Thymus (tissue), 11 donors: ENCODE data around the gene TCF12. TPM values are rescaled to one million over a fixed set of nuclear protein-coding genes. Genes with fewer than 3 reads are reported as not detected.

Experiments used
- DNase-seq, 9 donors: peaks; one replicate each; pipeline ENCODE4 v3.0.0-alpha.2; 2013; ENCODE audit warnings: low spot score in 9 of 9, low read depth in 6 of 9, missing footprints in 1 of 9
- H3K27ac ChIP-seq, 2 donors: one replicate each; pipeline ENCODE4 v1.5.1; 2013; ENCODE audit warnings: control low read depth in 1 of 2, low read depth in 1 of 2, low read length in 1 of 2, mild to moderate bottlenecking in 1 of 2, moderate library complexity in 1 of 2
- H3K27me3 ChIP-seq, 2 donors: one replicate each; pipeline ENCODE4 v1.5.1; 2013; ENCODE audit warnings: low read length in 1 of 2; ENCODE audit not compliant: control insufficient read depth in 2 of 2, insufficient read depth in 1 of 2
- H3K36me3 ChIP-seq, 2 donors: one replicate each; pipeline ENCODE4 v1.5.1; 2013; ENCODE audit warnings: low read length in 1 of 2, mild to moderate bottlenecking in 1 of 2, moderate library complexity in 1 of 2; ENCODE audit not compliant: control insufficient read depth in 2 of 2, insufficient read depth in 2 of 2
- H3K4me1 ChIP-seq, 2 donors: one replicate each; pipeline ENCODE4 v1.5.1; 2013; ENCODE audit warnings: low read length in 2 of 2; ENCODE audit not compliant: control insufficient read depth in 2 of 2, insufficient read depth in 2 of 2
- H3K4me3 ChIP-seq, 2 donors: one replicate each; pipeline ENCODE4 v1.5.1; 2013; ENCODE audit warnings: low read length in 2 of 2, control low read depth in 1 of 2, mild to moderate bottlenecking in 1 of 2
- H3K9me3 ChIP-seq, 2 donors: one replicate each; pipeline ENCODE4 v1.5.1; 2013; ENCODE audit warnings: low read length in 1 of 2, mild to moderate bottlenecking in 1 of 2; ENCODE audit not compliant: control insufficient read depth in 2 of 2, insufficient read depth in 1 of 2
- WGBS: extraction: QIAGEN DNeasy Blood & Tissue Kit; methylation state at CpG from one replicate; pipeline ENCODE4 v1.1.7; 2013; 5-methylcytosine and 5-hydroxymethylcytosine counted together
- polyA plus RNA-seq: library from polyadenylated mRNA; stranded (reverse); fragments of 200-250 nt; gene quantifications from one replicate; pipeline ENCODE4 v1.2.3, GENCODE V29; 2013
- total RNA-seq: library from RNA; stranded (reverse); fragments of 120-200 nt; gene quantifications from one replicate; pipeline ENCODE4 v1.2.4, GENCODE V29; 2013
- donor health status: healthy.

TCF12 gene
- total and polyA plus RNA-seq, 2 donors, result 45.2 to 159 TPM

DNA sequence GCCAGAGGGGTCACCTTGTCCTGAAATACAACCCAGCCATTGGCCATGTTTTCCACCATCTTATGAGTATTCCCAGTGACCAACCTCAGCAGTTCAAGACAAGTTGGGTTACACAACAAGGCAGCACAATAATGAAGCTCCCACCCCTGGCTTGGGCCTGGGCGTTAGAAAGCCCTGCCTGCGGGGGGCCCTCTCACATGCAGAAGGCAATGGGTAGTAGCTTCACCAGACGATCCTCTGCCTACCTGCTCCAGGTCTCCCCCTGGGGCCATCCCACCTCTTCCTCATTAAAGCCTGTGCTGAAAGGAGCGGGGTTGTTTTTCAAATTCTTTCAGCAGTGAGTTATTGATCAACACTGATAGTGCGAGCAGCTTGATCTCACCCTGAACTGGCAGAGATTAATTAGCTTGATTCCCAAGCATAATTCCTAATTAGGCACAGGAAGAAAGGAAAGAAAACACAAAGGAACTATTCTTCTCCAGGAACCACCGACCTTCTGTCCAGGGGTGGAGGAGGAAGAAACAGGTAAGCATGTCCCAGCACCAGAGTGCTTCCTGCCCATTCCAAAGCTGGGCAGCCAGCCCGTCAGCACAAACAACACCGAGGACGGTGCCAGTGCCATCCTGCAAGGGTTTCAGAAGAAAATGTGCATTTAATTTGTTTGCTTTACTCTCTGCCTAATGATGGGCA lies 378.2 kb downstream of the TCF12 start:
- no peaks in the 10 kb centered on the region for H3K27me3 ChIP-seq
- H3K36me3 ChIP-seq, result peaks cover 3 to 8% of the 10 kb centered on the region in 2 donors
- no peak overlapping the region for H3K27ac ChIP-seq
- H3K4me3 ChIP-seq, result no peak overlapping the region
- no peak for DNase-seq
- 96% methylated on average over 9 of the region's 9 CpGs for WGBS
- no peaks in the 10 kb centered on the region for H3K9me3 ChIP-seq
- H3K4me1 ChIP-seq, result peaks cover 0 to 11% of the 10 kb centered on the region in 2 donors

DNA sequence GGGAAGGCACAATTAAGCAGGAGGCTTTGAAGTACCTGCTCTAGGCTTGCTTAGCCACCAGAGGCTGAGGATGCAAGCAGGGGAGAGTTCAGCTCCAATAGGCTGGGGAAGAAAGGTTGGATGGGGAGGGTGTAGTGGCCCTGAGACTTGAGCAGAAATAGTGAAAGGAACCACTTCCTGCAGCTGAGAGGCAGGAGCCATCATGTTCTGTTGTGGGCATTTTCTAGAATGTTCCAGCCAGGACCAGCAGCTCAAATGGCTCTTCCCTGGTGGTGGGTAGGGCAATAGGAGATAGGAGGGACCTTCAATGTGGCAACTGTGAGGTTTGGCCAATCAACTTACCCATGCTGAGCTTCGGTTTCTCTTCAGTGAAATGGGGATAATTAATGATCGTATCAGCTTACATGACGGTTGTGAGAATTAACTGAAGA lies 378.7 kb downstream of the TCF12 start:
- Histone ChIP-seq H3K4me1 (peaks cover 0 to 11% of the 10 kb centered on the region in 2 donors), H3K9me3 (no peaks in the 10 kb centered on the region), H3K27me3 (no peaks in the 10 kb centered on the region), H3K36me3 (peaks cover 3 to 4% of the 10 kb centered on the region in 2 donors), H3K27ac (no peak overlapping the region), H3K4me3 (no peak overlapping the region)
- WGBS, result 97% methylated on average over 3 of the region's 3 CpGs
- DNase-seq, result no peak

DNA sequence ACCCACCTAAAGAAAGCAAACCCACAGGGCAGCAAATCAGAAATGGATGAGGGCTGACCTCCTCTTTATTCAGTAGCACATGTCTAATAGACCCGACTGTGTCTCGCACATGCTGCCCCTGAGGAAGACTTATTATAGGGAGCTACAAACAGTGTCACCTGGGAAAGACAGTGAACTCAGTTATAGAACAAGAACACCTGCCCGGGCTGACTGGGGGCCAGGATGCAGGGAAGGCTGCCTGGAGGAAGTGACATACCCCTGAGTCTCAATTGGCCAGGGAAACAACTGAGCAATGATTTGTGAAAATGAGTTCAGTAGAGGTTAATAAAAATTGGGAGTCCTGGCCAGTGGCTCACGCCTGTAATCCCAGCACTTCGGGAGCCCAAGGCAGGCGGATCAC lies 379.2 kb downstream of the TCF12 start:
- no peaks in the 10 kb centered on the region for H3K27me3 ChIP-seq
- H3K36me3 ChIP-seq, result peaks cover 3 to 4% of the 10 kb centered on the region in 2 donors
- H3K27ac ChIP-seq, result no peak overlapping the region
- H3K4me1 ChIP-seq, result peaks cover 0 to 11% of the 10 kb centered on the region in 2 donors
- H3K4me3 ChIP-seq, result no peak overlapping the region
- H3K9me3 ChIP-seq, result no peaks in the 10 kb centered on the region
- WGBS, result 97% methylated on average over 6 of the region's 6 CpGs
- no peak for DNase-seq

DNA sequence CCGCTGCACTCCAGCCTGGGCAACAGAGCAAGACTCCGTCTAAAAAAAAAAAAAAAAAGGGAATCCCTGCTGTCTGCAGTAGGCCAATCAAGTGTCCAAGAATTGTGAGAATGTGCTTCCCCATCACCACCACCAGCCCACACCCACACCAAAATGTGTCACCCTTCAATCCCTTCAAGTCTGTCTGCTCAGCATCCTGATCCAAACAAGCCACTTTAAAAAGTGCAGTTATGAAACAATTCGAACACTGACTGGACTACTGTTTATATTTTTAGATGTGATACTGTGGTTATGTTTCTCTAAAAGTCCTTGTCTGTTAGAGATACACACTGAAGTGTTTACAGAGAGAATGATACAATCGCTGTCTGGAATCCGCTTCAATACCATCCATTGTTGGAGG lies 379.8 kb downstream of the TCF12 start:
- Histone ChIP-seq H3K27ac (no peak overlapping the region), H3K4me3 (no peak overlapping the region), H3K9me3 (no peaks in the 10 kb centered on the region), H3K36me3 (peaks cover 3 to 4% of the 10 kb centered on the region in 2 donors), H3K27me3 (no peaks in the 10 kb centered on the region), H3K4me1 (peaks cover 0 to 11% of the 10 kb centered on the region in 2 donors)
- WGBS, result 92% methylated on average over 5 of the region's 5 CpGs
- DNase-seq, result no peak

DNA sequence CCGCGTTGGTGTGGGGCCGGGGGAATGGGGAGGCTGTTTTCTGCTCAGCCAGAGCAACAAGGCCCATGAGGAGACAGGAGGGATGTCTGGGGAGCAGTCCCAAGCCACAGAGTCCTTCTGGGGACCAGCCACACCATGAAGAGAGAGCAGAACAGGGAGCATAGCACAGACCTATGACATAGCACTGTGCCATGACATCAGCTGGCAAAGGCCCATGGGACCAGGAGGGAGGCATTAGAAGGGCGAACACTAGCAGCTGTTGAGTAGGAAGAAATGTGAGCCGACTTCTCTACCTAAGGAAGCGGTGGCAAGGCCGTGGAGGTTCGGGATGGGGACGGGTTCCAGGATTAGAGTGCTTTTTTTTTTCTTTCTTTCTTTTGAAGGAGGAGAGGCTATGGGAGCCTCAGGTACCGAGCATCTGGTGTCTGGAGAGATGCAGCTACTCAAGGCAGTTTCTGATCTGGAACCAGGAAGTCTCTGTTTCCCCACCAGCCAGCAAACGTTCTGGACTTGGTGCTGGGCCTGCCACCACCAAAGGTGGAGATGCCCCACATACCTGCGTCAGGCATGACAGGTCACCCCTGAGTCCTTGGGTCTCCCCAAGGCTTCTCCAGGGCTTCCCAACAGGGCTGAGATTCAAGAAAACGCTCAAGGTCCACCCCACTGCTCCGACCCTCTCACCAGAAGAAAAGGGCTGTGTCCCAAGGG lies 380.6 kb downstream of the TCF12 start:
- no peak for DNase-seq

DNA sequence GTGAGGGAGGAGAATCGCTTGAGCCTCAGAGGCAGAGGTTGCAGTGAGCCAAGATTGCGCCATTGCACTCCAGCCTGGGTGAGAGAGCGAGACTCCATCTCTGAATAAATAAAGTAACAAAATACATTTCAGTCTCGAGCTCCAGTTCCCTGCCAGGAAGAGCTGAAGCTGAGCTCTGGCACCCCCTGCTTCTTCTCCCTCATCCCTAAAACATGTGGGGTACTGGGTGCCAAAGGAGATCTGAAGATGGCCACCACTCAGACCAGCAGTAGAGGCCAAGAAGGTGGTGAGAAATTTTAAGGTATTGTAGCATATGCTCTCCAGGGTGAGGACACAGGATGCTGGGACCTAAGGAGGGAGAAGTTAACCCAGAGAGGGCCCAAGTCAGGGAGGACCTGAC lies 382.9 kb downstream of the TCF12 start:
- H3K4me1 ChIP-seq, result peaks cover 0 to 18% of the 10 kb centered on the region in 2 donors
- no peak overlapping the region for H3K27ac ChIP-seq
- H3K4me3 ChIP-seq, result no peak overlapping the region
- H3K36me3 ChIP-seq, result peaks cover 0 to 2% of the 10 kb centered on the region in 2 donors
- DNase-seq, result no peak
- H3K27me3 ChIP-seq, result peaks cover 0 to 2% of the 10 kb centered on the region in 2 donors
- H3K9me3 ChIP-seq, result no peaks in the 10 kb centered on the region
- WGBS, result 92% methylated on average over 4 of the region's 4 CpGs

More for the DNA sequence above, 380.6 kb downstream of the TCF12 start:
- H3K4me1 ChIP-seq, result peaks cover 0 to 11% of the 10 kb centered on the region in 2 donors
- H3K36me3 ChIP-seq, result peaks cover under 1 to 3% of the 10 kb centered on the region in 2 donors
- 93% methylated on average over 14 of the region's 14 CpGs for WGBS
- H3K4me3 ChIP-seq, result no peak overlapping the region
- H3K27me3 ChIP-seq, result no peaks in the 10 kb centered on the region
- H3K9me3 ChIP-seq, result no peaks in the 10 kb centered on the region
- H3K27ac ChIP-seq, result no peak overlapping the region

DNA sequence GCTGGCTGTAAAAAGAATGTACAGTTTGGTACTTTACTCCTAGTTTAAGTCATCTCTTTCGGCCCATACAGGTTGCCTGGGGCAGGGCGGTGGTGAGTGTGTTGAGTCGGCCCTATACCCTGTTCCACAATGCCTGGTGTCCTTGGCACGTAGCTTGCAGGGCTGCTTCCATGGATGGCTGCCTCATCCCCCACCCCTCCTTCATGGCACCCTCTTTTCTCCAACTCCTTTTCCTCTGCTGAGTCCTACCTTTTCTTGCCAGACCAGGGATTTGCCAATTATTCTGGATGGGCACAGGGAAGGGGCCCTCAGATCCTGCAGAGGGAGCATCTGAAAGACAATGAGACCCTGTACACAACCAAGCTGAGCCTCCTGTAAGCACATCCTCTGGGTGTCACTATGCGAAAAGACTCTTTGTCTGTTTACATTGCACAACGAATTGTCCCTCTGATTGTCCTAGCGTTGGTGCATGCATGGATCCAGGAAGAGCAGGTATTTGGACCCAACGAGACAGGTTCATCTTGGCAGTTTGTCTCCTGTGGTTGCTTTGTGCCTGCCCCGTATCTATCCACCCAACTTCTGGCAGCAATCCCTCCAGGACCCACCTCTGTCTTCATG lies 384.3 kb downstream of the TCF12 start:
- no peak overlapping the region for H3K27ac ChIP-seq

DNA sequence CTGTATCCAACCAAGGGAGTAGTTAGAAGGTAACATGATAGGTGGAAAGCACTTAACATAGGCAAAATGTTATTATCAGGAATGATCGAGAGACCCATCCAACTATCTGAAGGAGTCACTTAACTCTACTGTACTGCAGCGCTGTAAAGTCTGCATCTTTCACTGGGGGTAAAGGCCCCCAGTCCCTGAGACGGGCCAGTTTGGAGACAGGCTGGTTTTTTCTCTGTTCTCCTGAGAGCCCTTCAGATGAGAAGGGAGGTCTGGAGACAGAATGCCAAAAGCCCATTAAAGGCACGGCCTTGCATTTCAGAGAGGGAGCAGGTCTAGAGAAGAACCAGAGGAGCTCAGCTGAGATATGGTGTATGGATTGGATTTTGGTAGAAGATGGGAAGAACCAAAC lies 386.6 kb downstream of the TCF12 start:
- WGBS, result 98% methylated on average over 4 of the region's 4 CpGs
- no peak for DNase-seq
- Histone ChIP-seq H3K4me3 (no peak overlapping the region), H3K27ac (no peak overlapping the region), H3K9me3 (no peaks in the 10 kb centered on the region), H3K36me3 (no peaks in the 10 kb centered on the region), H3K27me3 (peaks cover 0 to 3% of the 10 kb centered on the region in 2 donors), H3K4me1 (peaks cover 6 to 14% of the 10 kb centered on the region in 2 donors)

More for the DNA sequence above, 384.3 kb downstream of the TCF12 start:
- WGBS, result 96% methylated on average over 9 of the region's 9 CpGs
- peaks cover 0 to 3% of the 10 kb centered on the region in 2 donors for H3K27me3 ChIP-seq
- no peak overlapping the region for H3K4me3 ChIP-seq
- H3K9me3 ChIP-seq, result no peaks in the 10 kb centered on the region
- H3K36me3 ChIP-seq, result no peaks in the 10 kb centered on the region
- no peak for DNase-seq
- peaks cover 3 to 26% of the 10 kb centered on the region in 2 donors for H3K4me1 ChIP-seq
